HepG2 (cell line): Measurements from ENCODE around the gene TAS2R50. TPM values are rescaled to one million over a fixed set of nuclear protein-coding genes. Genes with fewer than 3 reads are reported as not detected.

Experiments
- BRF2 ChIP-seq: sonication (generic); formaldehyde crosslinking; IDR thresholded peaks from 2 replicates; pipeline ENCODE4 v1.8.1; 2022; ENCODE audit warnings: mild to moderate bottlenecking, missing genetic modification reagents
- GTF3A ChIP-seq: sonication (generic); formaldehyde crosslinking; conservative IDR thresholded peaks from 2 replicates; pipeline ENCODE4 v1.4.0; 2020; ENCODE audit warnings: mild to moderate bottlenecking, missing genetic modification reagents
- KAT2B ChIP-seq: fragments of 150-350 bp; IDR thresholded peaks from 2 replicates; pipeline ENCODE4 v1.6.1; 2014; ENCODE audit warnings: low read depth, low read length, borderline replicate concordance
- NBN ChIP-seq: fragments of 450-650 bp; conservative IDR thresholded peaks from 2 replicates; pipeline ENCODE4 v1.6.1; 2017
- POGZ ChIP-seq: sonication (generic); formaldehyde crosslinking; IDR thresholded peaks from 2 replicates; pipeline ENCODE4 v1.4.0; 2020; ENCODE audit warnings: mild to moderate bottlenecking, missing genetic modification reagents
- SIN3B ChIP-seq: fragments of 150-350 bp; IDR thresholded peaks from 2 replicates; pipeline ENCODE4 v1.6.1; 2014; ENCODE audit warnings: low read length
- ZBTB37 ChIP-seq: sonication (generic); formaldehyde crosslinking; IDR thresholded peaks from 2 replicates; pipeline ENCODE4 v1.4.0; 2020; ENCODE audit warnings: mild to moderate bottlenecking, missing genetic modification reagents
- ZFP37 ChIP-seq: sonication (generic); formaldehyde crosslinking; IDR thresholded peaks from 2 replicates; pipeline ENCODE4 v1.4.0; 2020; ENCODE audit warnings: missing genetic modification reagents, borderline replicate concordance
- ZNF501 ChIP-seq: sonication (generic); formaldehyde crosslinking; IDR thresholded peaks from 2 replicates; pipeline ENCODE4 v1.5.1; 2020; ENCODE audit warnings: mild to moderate bottlenecking, moderate library complexity, missing genetic modification reagents
- ZNF597 ChIP-seq: sonication (generic); formaldehyde crosslinking; IDR thresholded peaks from 2 replicates; pipeline ENCODE4 v1.5.0; 2020; ENCODE audit warnings: missing genetic modification reagents
- ZNF609 ChIP-seq: sonication (generic); formaldehyde crosslinking; IDR thresholded peaks from 2 replicates; pipeline ENCODE4 v1.4.0; 2020; ENCODE audit warnings: mild to moderate bottlenecking, missing genetic modification reagents, borderline replicate concordance
- ZNF687 ChIP-seq: sonication (generic); formaldehyde crosslinking; IDR thresholded peaks from 2 replicates; pipeline ENCODE4 v1.5.1; 2020; ENCODE audit warnings: mild to moderate bottlenecking, missing genetic modification reagents, moderate library complexity
- ZNF713 ChIP-seq: sonication (generic); formaldehyde crosslinking; IDR thresholded peaks from 2 replicates; pipeline ENCODE4 v1.4.0; 2020; ENCODE audit warnings: mild to moderate bottlenecking, missing genetic modification reagents
- ZNF749 ChIP-seq: sonication (generic); formaldehyde crosslinking; IDR thresholded peaks from 2 replicates; pipeline ENCODE4 v1.8.0; 2022; ENCODE audit warnings: mild to moderate bottlenecking, missing genetic modification reagents, moderate library complexity, borderline replicate concordance
- polyA plus RNA-seq, 8 experiments: library from polyadenylated mRNA; depleted of rRNA in 3 of 8; stranded (reverse) in 7 of 8; unstranded in 1 of 8; fragments of >200 nt; fragmentation: Illumina TruSeq in 4 of 8; extraction: Trizol in 4 of 8; gene quantifications; 2 replicates each; pipeline versions ENCODE4 v1.2.1 to v1.2.3, GENCODE V29; 2011 to 2016; ENCODE audit warnings: low read depth in 4 of 8, missing spikeins in 1 of 8, mixed read lengths in 1 of 8; ENCODE audit not compliant: insufficient read depth in 1 of 8
- total RNA-seq, 5 experiments: library from RNA; depleted of rRNA; stranded (reverse); fragments of >200 nt; fragmentation: Illumina TruSeq; extraction: Trizol; gene quantifications; 2 replicates each; pipeline ENCODE4 v1.2.3, GENCODE V29; 2016; ENCODE audit warnings: low read depth in 1 of 5

The TAS2R50 gene
- total and polyA plus RNA-seq, 2 of the 13 experiments (the other 11 are each of a cell fraction or from before 2014, with no cell fraction given): 0.17 to 2.2 TPM

GRCh38 chr12:10989107-10989506 is 2.4 kb upstream of the TAS2R50 start (continued):
- TF ChIP-seq ZNF749 (CRISPR knock-in tag) (no peak), POGZ (no peak), BRF2 (no peak), ZNF713 (CRISPR knock-in tag) (no peak), ZBTB37 (CRISPR knock-in tag) (no peak), SIN3B (no peak), ZNF687 (CRISPR knock-in tag) (no peak), GTF3A (CRISPR knock-in tag) (no peak), ZFP37 (CRISPR knock-in tag) (no peak), ZNF597 (CRISPR knock-in tag) (no peak), KAT2B (no peak), ZNF501 (CRISPR knock-in tag) (no peak), ZNF609 (CRISPR knock-in tag) (no peak), NBN (no peak)
- TF ChIP-seq, all 625 proteins: peak for 0
